H1 (cell line): Measurements from ENCODE around the gene C12orf56. TPM values are rescaled to one million over a fixed set of nuclear protein-coding genes. Genes with fewer than 3 reads are reported as not detected.

Experiments used
- CTCF ChIA-PET: fragments of 300-600 bp; sonication (Branson Sonifier 250); formaldehyde crosslinking; loops from one replicate; lab custom pipeline; 2021; ENCODE audit not compliant: partially characterized antibody; lab: Charles Lee
- POLR2A ChIA-PET: fragments of 300-600 bp; sonication (Branson Sonifier 250); formaldehyde crosslinking; loops from one replicate; lab custom pipeline; 2021; ENCODE audit warnings: inconsistent platforms; ENCODE audit not compliant: partially characterized antibody; lab: Charles Lee
- DNase-seq, 2 experiments: peaks; one replicate each; pipeline versions ENCODE4 v3.0.0 to v3.0.0-alpha.2; 2010 to 2022; ENCODE audit warnings: low spot score in 2 of 2, low read depth in 1 of 2, mixed read lengths in 1 of 2
- FAIRE-seq: peaks from 2 replicates; lab custom pipeline; 2011; peaks lifted over from hg19 to GRCh38; lab: Jason Lieb, UNC
- H2AFZ ChIP-seq: 2 replicates; pipeline ENCODE4 v1.8.1; 2012; ENCODE audit warnings: low read length, inconsistent platforms
- H2AK5ac ChIP-seq: 2 replicates; pipeline ENCODE4 v1.6.1; 2013; ENCODE audit warnings: low read depth, low read length
- H2BK120ac ChIP-seq: replicated peaks from 2 replicates; pipeline ENCODE3; 2013; ENCODE audit warnings: low read depth, low read length, inconsistent platforms
- H2BK12ac ChIP-seq: 2 replicates; pipeline ENCODE4 v1.6.1; 2013; ENCODE audit warnings: low read depth, low read length
- H2BK15ac ChIP-seq: 2 replicates; pipeline ENCODE4 v1.6.1; 2013; ENCODE audit warnings: low read length
- H2BK20ac ChIP-seq: 2 replicates; pipeline ENCODE4 v1.6.1; 2013; ENCODE audit warnings: low read length
- H2BK5ac ChIP-seq: 2 replicates; pipeline ENCODE4 v1.6.1; 2013; ENCODE audit warnings: low read depth, low read length
- H3K14ac ChIP-seq: 2 replicates; pipeline ENCODE4 v1.6.1; 2013; ENCODE audit warnings: inconsistent platforms; ENCODE audit not compliant: insufficient read length
- H3K18ac ChIP-seq: 2 replicates; pipeline ENCODE4 v1.6.1; 2013; ENCODE audit warnings: low read length; ENCODE audit errors: extremely low read depth
- H3K23ac ChIP-seq: 2 replicates; pipeline ENCODE4 v1.6.1; 2013; ENCODE audit warnings: inconsistent platforms; ENCODE audit not compliant: insufficient read length
- H3K23me2 ChIP-seq: 2 replicates; pipeline ENCODE4 v1.6.1; 2013; ENCODE audit warnings: low read depth, low read length
- H3K27ac ChIP-seq: 2 replicates; pipeline ENCODE4 v1.6.1; 2011; ENCODE audit warnings: low read depth, low read length, inconsistent platforms
- H3K27me3 ChIP-seq, 4 experiments: replicated peaks in 1 of 4; 1 replicate in 1 of 4; 2 replicates in 3 of 4; pipeline versions ENCODE4 v1.6.1 to v1.8.1; 2011 to 2013; ENCODE audit warnings: low read length in 3 of 4, mild to moderate bottlenecking in 3 of 4, inconsistent platforms in 2 of 4, mixed read lengths in 2 of 4, moderate library complexity in 1 of 4; ENCODE audit not compliant: control insufficient read depth in 3 of 4, insufficient read depth in 3 of 4; ENCODE audit errors: extremely low read depth in 1 of 4
- H3K36me3 ChIP-seq, 4 experiments: 2 replicates each; pipeline versions ENCODE4 v1.6.1 to v1.8.1; 2011 to 2013; ENCODE audit warnings: mild to moderate bottlenecking in 4 of 4, low read length in 3 of 4, moderate library complexity in 2 of 4, control low read depth in 1 of 4, inconsistent platforms in 1 of 4; ENCODE audit not compliant: insufficient read depth in 4 of 4, control insufficient read depth in 2 of 4
- H3K4ac ChIP-seq: replicated peaks from 2 replicates; pipeline ENCODE3; 2013; ENCODE audit warnings: low read length, low read depth, mixed read lengths, inconsistent platforms; ENCODE audit not compliant: insufficient read length
- H3K4me1 ChIP-seq, 4 experiments: replicated peaks in 1 of 4; 1 replicate in 1 of 4; 2 replicates in 3 of 4; pipeline versions ENCODE4 v1.6.1 to v1.8.1; 2011 to 2013; ENCODE audit warnings: low read length in 3 of 4, inconsistent platforms in 2 of 4, mixed read lengths in 1 of 4; ENCODE audit not compliant: insufficient read depth in 4 of 4, control insufficient read depth in 3 of 4
- H3K4me2 ChIP-seq, 2 experiments: 2 replicates each; pipeline versions ENCODE4 v1.6.1 to v1.8.1; 2011 to 2013; ENCODE audit warnings: low read depth in 2 of 2, low read length in 2 of 2, control low read depth in 1 of 2, inconsistent platforms in 1 of 2, mild to moderate bottlenecking in 1 of 2; ENCODE audit not compliant: insufficient read depth in 1 of 2
- H3K4me3 ChIP-seq, 4 experiments: fragments of 200-600, 300-600 bp in 1 of 4; sonication (generic), shearing (Covaris generic), sonication (Bioruptor Twin) in 1 of 4; 2 replicates each; pipeline versions ENCODE4 v1.5.1 to v1.8.1; 2011 to 2016; ENCODE audit warnings: low read length in 4 of 4, low read depth in 3 of 4, control low read depth in 2 of 4, inconsistent platforms in 2 of 4, mild to moderate bottlenecking in 2 of 4, mixed read lengths in 1 of 4, moderate library complexity in 1 of 4; ENCODE audit not compliant: insufficient read depth in 2 of 4; ENCODE audit errors: extremely low read depth in 1 of 4
- H3K56ac ChIP-seq: replicated peaks from 2 replicates; pipeline ENCODE3; 2013; ENCODE audit warnings: low read depth, mild to moderate bottlenecking, mixed read lengths, low read length, inconsistent platforms; ENCODE audit not compliant: insufficient read length
- H3K79me1 ChIP-seq: 2 replicates; pipeline ENCODE4 v1.6.1; 2013; ENCODE audit warnings: low read depth, low read length, control low read depth
- H3K79me2 ChIP-seq, 2 experiments: 2 replicates each; pipeline versions ENCODE4 v1.6.1 to v1.8.1; 2012 to 2013; ENCODE audit warnings: low read length in 2 of 2, mild to moderate bottlenecking in 2 of 2, inconsistent platforms in 1 of 2; ENCODE audit not compliant: insufficient read depth in 2 of 2, control insufficient read depth in 1 of 2
- H3K9ac ChIP-seq, 4 experiments: replicated peaks in 1 of 4; 1 replicate in 1 of 4; 2 replicates in 3 of 4; pipeline versions ENCODE4 v1.6.1 to v1.8.1; 2011 to 2013; ENCODE audit warnings: low read depth in 3 of 4, low read length in 3 of 4, control low read depth in 2 of 4, mild to moderate bottlenecking in 2 of 4, moderate library complexity in 2 of 4, inconsistent platforms in 1 of 4; ENCODE audit errors: extremely low read depth in 1 of 4
- H3K9me3 ChIP-seq, 2 experiments: 2 replicates each; pipeline versions ENCODE4 v1.6.1 to v1.8.1; 2012 to 2013; ENCODE audit warnings: mild to moderate bottlenecking in 2 of 2, moderate library complexity in 2 of 2, control low read depth in 1 of 2, inconsistent platforms in 1 of 2, low read depth in 1 of 2, low read length in 1 of 2, mixed read lengths in 1 of 2; ENCODE audit not compliant: insufficient read depth in 2 of 2
- H4K20me1 ChIP-seq, 2 experiments: replicated peaks in 1 of 2; 2 replicates each; pipeline versions ENCODE3 to v1.8.1; 2011 to 2013; ENCODE audit warnings: inconsistent platforms in 2 of 2, low read length in 2 of 2, mild to moderate bottlenecking in 1 of 2; ENCODE audit not compliant: insufficient read depth in 2 of 2, control insufficient read depth in 1 of 2
- H4K5ac ChIP-seq: 2 replicates; pipeline ENCODE4 v1.6.1; 2013; ENCODE audit warnings: low read length, low read depth, mixed read lengths, inconsistent platforms; ENCODE audit not compliant: insufficient read length
- H4K8ac ChIP-seq: 2 replicates; pipeline ENCODE4 v1.8.0; 2013; ENCODE audit warnings: mild to moderate bottlenecking, moderate library complexity, low read length, inconsistent platforms; ENCODE audit not compliant: insufficient read depth; ENCODE audit errors: extremely low read depth
- H4K91ac ChIP-seq: replicated peaks from 2 replicates; pipeline ENCODE3; 2013; ENCODE audit warnings: low read length, mixed read lengths, inconsistent platforms; ENCODE audit not compliant: insufficient read length
- BACH1 ChIP-seq: IDR thresholded peaks from 2 replicates; pipeline ENCODE4 v1.6.1; 2012; ENCODE audit warnings: low read length, improper control_type of control experiment
- BCL11A ChIP-seq, 2 experiments: IDR thresholded peaks; one replicate each; pipeline ENCODE4 v1.6.1; 2011; ENCODE audit warnings: low read depth in 2 of 2, low read length in 2 of 2, mild to moderate bottlenecking in 2 of 2
- BRCA1 ChIP-seq: IDR thresholded peaks from 2 replicates; pipeline ENCODE4 v1.6.1; 2012; ENCODE audit warnings: low read depth, low read length, improper control_type of control experiment
- CHD2 ChIP-seq: IDR thresholded peaks from 2 replicates; pipeline ENCODE4 v1.6.1; 2012; ENCODE audit warnings: low read length, improper control_type of control experiment
- EGR1 ChIP-seq: IDR thresholded peaks from 2 replicates; pipeline ENCODE4 v1.6.1; 2011; ENCODE audit warnings: low read depth, low read length, borderline replicate concordance
- EZH2 ChIP-seq: fragments of 200-600 bp; sonication (generic); IDR thresholded peaks from 2 replicates; pipeline ENCODE4 v1.7.1; 2012; ENCODE audit warnings: low read depth, mild to moderate bottlenecking, moderate library complexity, low read length, inconsistent platforms; ENCODE audit not compliant: severe bottlenecking
- GABPA ChIP-seq: IDR thresholded peaks from 2 replicates; pipeline ENCODE4 v1.6.1; 2011; ENCODE audit warnings: mild to moderate bottlenecking, low read length, moderate library complexity, borderline replicate concordance; ENCODE audit not compliant: insufficient read depth
- MAFK ChIP-seq: IDR thresholded peaks from 2 replicates; pipeline ENCODE4 v1.6.1; 2012; ENCODE audit warnings: low read depth, mild to moderate bottlenecking, improper control_type of control experiment, low read length
- NRF1 ChIP-seq: IDR thresholded peaks from 2 replicates; pipeline ENCODE4 v1.6.1; 2011; ENCODE audit warnings: mild to moderate bottlenecking, low read depth, low read length, improper control_type of control experiment
- POU5F1 ChIP-seq: IDR thresholded peaks from 2 replicates; pipeline ENCODE4 v1.6.1; 2011; ENCODE audit warnings: low read depth, mild to moderate bottlenecking, low read length, moderate library complexity
- SAP30 ChIP-seq: fragments of 300-600 bp; sonication (generic); IDR thresholded peaks from 2 replicates; pipeline ENCODE4 v1.7.1; 2012; ENCODE audit warnings: low read length, moderate library complexity, mild to moderate bottlenecking, inconsistent platforms; ENCODE audit not compliant: insufficient read depth, insufficient replicate concordance
- TAF1 ChIP-seq: IDR thresholded peaks from 2 replicates; pipeline ENCODE4 v1.6.1; 2011; ENCODE audit warnings: mild to moderate bottlenecking, low read depth, low read length
- TAF7 ChIP-seq: optimal IDR thresholded peaks from 2 replicates; pipeline ENCODE3; 2011; ENCODE audit warnings: low read depth, mild to moderate bottlenecking, inconsistent platforms, low read length, moderate library complexity, borderline replicate concordance
- WGBS, 2 experiments: shearing (Covaris generic) in 1 of 2; methylation state at CpG; one replicate each; pipeline versions ENCODE4 v1.1.6 to v1.1.7; 2013 to 2015; ENCODE audit warnings: low lambda C conversion rate in 2 of 2, mixed read lengths in 2 of 2, inconsistent platforms in 1 of 2, low coverage in 1 of 2, missing lambda C conversion rate in 1 of 2; ENCODE audit not compliant: insufficient replicate concordance in 2 of 2, insufficient coverage in 1 of 2, insufficient read length in 1 of 2; ENCODE audit errors: extremely low coverage in 1 of 2, missing lambda C conversion rate in 1 of 2; 5-methylcytosine and 5-hydroxymethylcytosine counted together
- polyA plus RNA-seq, 7 experiments: library from polyadenylated mRNA; depleted of rRNA in 3 of 7; stranded (reverse) in 5 of 7; unstranded in 2 of 7; fragments of >200 nt in 5 of 7; fragments of 200-250 nt in 2 of 7; gene quantifications; 1 replicate in 5 of 7; 2 replicates in 1 of 7; 4 replicates in 1 of 7; pipeline versions ENCODE4 v1.2.1 to v1.2.3, GENCODE V29; 2011 to 2013; ENCODE audit warnings: missing spikeins in 2 of 7, mixed read lengths in 2 of 7
- total RNA-seq: library from RNA; stranded (reverse); fragmentation: NEBNext Ultra II Directional; extraction: Animal tissue kit (Norgen Biotek cat#: 25700); gene quantifications from 2 replicates; pipeline ENCODE4 v1.2.1, GENCODE V29; 2021

C12orf56 gene
- total and polyA plus RNA-seq, 2 of the 8 experiments (the other 6 are each of a cell fraction or from before 2014, with no cell fraction given), result 1.1 to 2.9 TPM

- Histone ChIP-seq H3K23ac (no peak overlapping the region), H3K14ac (no peak overlapping the region), H2BK12ac (no peak overlapping the region), H3K56ac (no peak overlapping the region), H3K4me2 (no peak overlapping the region), H3K36me3 (no peaks in the 10 kb centered on the region), H3K18ac (no peak overlapping the region), H3K23me2 (no peaks in the 10 kb centered on the region; the same call in 1 of the 2 replicates), H3K79me1 (no peaks in the 10 kb centered on the region), H3K4ac (no peak overlapping the region), H3K27me3 (no peaks in the 10 kb centered on the region), H2BK120ac (no peak overlapping the region), H3K4me3 (no peak overlapping the region), H2BK5ac (no peak overlapping the region), H2AFZ (no peak overlapping the region), H2BK15ac (no peak overlapping the region), H4K8ac (no peak overlapping the region), H4K91ac (no peak overlapping the region), H3K9ac (no peak overlapping the region), H3K27ac (no peak overlapping the region), H2BK20ac (no peak overlapping the region), H4K5ac (no peak overlapping the region), H2AK5ac (no peak overlapping the region), H3K4me1 (no peaks in the 10 kb centered on the region), H3K79me2 (no peaks in the 10 kb centered on the region), H4K20me1 (no peaks in the 10 kb centered on the region), H3K9me3 (no peaks in the 10 kb centered on the region)
- ChIA-PET CTCF (no interaction called here), POLR2A (no interaction called here)
- no peak for TF ChIP-seq NRF1
- TF ChIP-seq TAF1, result no peak
- TF ChIP-seq BACH1, result no peak
- no peak for TF ChIP-seq POU5F1
- TF ChIP-seq BCL11A (IDR thresholded peaks at IDR 0.05; ENCODE audit: low read depth in 2 of 2, low read length in 2 of 2), result no peak
- no peak for TF ChIP-seq CHD2
- no peak for TF ChIP-seq SAP30
- TF ChIP-seq BRCA1, result no peak
- TF ChIP-seq EZH2, result no peak
- no peak for TF ChIP-seq EGR1
- no peak for TF ChIP-seq GABPA
- no peak for TF ChIP-seq MAFK
- TF ChIP-seq TAF7, result no peak
- WGBS, 2 experiments, result 84% methylated on average over 3 of the region's 3 CpGs; no CpG with 5 or more reads in 1 of the 2 experiments
- no peak for DNase-seq
- FAIRE-seq, result no peak
Measured at GRCh38 chr12:64299628-64300027, 90.9 kb downstream of the C12orf56 start.
